K562 (cell line): ENCODE results near the gene HMGB1. TPM values are rescaled to one million over a fixed set of nuclear protein-coding genes. Genes with fewer than 3 reads are reported as not detected.

Experiments
- ATAC-seq: fragments of 200-7000 bp; cut with Tn5 transposase; 3 replicates; pipeline ENCODE4 v1.9.1; 2020; ENCODE audit warnings: moderate library complexity
- BruUV-seq: library from RNA; stranded (reverse); fragments of 400-500 nt; replicated peaks from 2 replicates; lab custom pipeline; 2021; lab: Mats Ljungman, UMichigan
- CTCF ChIA-PET: fragments of 300-600 bp; formaldehyde crosslinking; extraction: SDS; loops from one replicate; lab custom pipeline; 2021; ENCODE audit warnings: low intra/inter-chr PET ratio; lab: Yijun Ruan, JAX
- POLR2A ChIA-PET: fragments of 300-600, 350-650 bp; sonication (Branson Sonifier 250); formaldehyde crosslinking; extraction: SDS; loops from one replicate; lab custom pipeline; 2021; ENCODE audit warnings: antibody characterized with exemption, inconsistent platforms; lab: Yijun Ruan, JAX
- DNase-seq, 4 experiments: peaks; one replicate each; pipeline versions ENCODE4 v3.0.0 to v3.0.0-alpha.2; 2011 to 2018; ENCODE audit warnings: low spot score in 3 of 4, mixed read lengths in 3 of 4; ENCODE audit errors: extremely low read depth in 1 of 4
- FAIRE-seq: peaks from 2 replicates; lab custom pipeline; 2011; peaks lifted over from hg19 to GRCh38; lab: Jason Lieb, UNC
- H2AFZ ChIP-seq: 2 replicates; pipeline ENCODE4 v1.6.0; 2011; ENCODE audit warnings: low read depth, low read length, control low read depth, inconsistent platforms
- H3K27ac ChIP-seq: fragments of 200-600 bp; 3 replicates; pipeline ENCODE4 v1.8.0; 2011; ENCODE audit warnings: low read depth, mild to moderate bottlenecking, control low read depth, inconsistent platforms, low read length, moderate library complexity, mixed read lengths; ENCODE audit errors: extremely low read depth
- H3K27me3 ChIP-seq, 2 experiments: fragments of 300-600 bp in 1 of 2; 2 replicates in 1 of 2; 3 replicates in 1 of 2; pipeline versions ENCODE4 v1.6.0 to v1.8.0; 2011; ENCODE audit warnings: inconsistent platforms in 2 of 2, low read length in 2 of 2, mild to moderate bottlenecking in 1 of 2, mixed read lengths in 1 of 2, moderate library complexity in 1 of 2; ENCODE audit not compliant: control insufficient read depth in 2 of 2, insufficient read depth in 2 of 2
- H3K36me3 ChIP-seq: fragments of 300-600 bp; 3 replicates; pipeline ENCODE4 v1.8.0; 2011; ENCODE audit warnings: mild to moderate bottlenecking, low read length, inconsistent platforms; ENCODE audit not compliant: control insufficient read depth, insufficient read depth
- H3K4me1 ChIP-seq, 2 experiments: fragments of 200-600 bp in 1 of 2; replicated peaks in 1 of 2; 2 replicates in 1 of 2; 3 replicates in 1 of 2; pipeline versions ENCODE4 v1.5.1 to v1.8.0; 2011; ENCODE audit warnings: inconsistent platforms in 2 of 2, low read length in 2 of 2, mild to moderate bottlenecking in 1 of 2, mixed read lengths in 1 of 2, moderate library complexity in 1 of 2; ENCODE audit not compliant: control insufficient read depth in 2 of 2, insufficient read depth in 2 of 2
- H3K4me2 ChIP-seq: 2 replicates; pipeline ENCODE4 v1.6.1; 2011; ENCODE audit warnings: low read length, control low read depth, inconsistent platforms, mixed read lengths; ENCODE audit not compliant: insufficient read depth
- H3K4me3 ChIP-seq: fragments of 200-600 bp; sonication (generic), shearing (Covaris generic); 2 replicates; pipeline ENCODE4 v1.5.1; 2016; ENCODE audit warnings: control low read depth, inconsistent platforms
- H3K79me2 ChIP-seq: fragments of 200-600 bp; 3 replicates; pipeline ENCODE4 v1.8.0; 2011; ENCODE audit warnings: low read length, inconsistent platforms; ENCODE audit not compliant: control insufficient read depth, insufficient read depth
- H3K9ac ChIP-seq, 2 experiments: 2 replicates each; pipeline versions ENCODE4 v1.6.0 to v1.6.1; 2011; ENCODE audit warnings: low read depth in 2 of 2, low read length in 2 of 2, control low read depth in 1 of 2, inconsistent platforms in 1 of 2, mild to moderate bottlenecking in 1 of 2, mixed read lengths in 1 of 2; ENCODE audit not compliant: insufficient read depth in 1 of 2
- H3K9me1 ChIP-seq: one replicate; pipeline ENCODE4 v1.6.0; 2011; ENCODE audit warnings: inconsistent platforms, mild to moderate bottlenecking, low read length, moderate library complexity; ENCODE audit not compliant: control insufficient read depth, insufficient read depth
- H3K9me3 ChIP-seq: replicated peaks from 2 replicates; pipeline ENCODE4 v1.5.1; 2011; ENCODE audit warnings: low read depth, low read length, inconsistent platforms; ENCODE audit not compliant: control insufficient read depth, insufficient read depth
- H4K20me1 ChIP-seq: replicated peaks from 2 replicates; pipeline ENCODE4 v1.6.1; 2011; ENCODE audit warnings: low read length, inconsistent platforms, mixed read lengths; ENCODE audit not compliant: control insufficient read depth, insufficient read depth
- ARID3A ChIP-seq: IDR thresholded peaks from 2 replicates; pipeline ENCODE4 v1.6.1; 2012; ENCODE audit warnings: low read depth, low read length, improper control_type of control experiment, borderline replicate concordance
- CBX8 ChIP-seq: fragments of 200-600 bp; sonication (generic); IDR thresholded peaks from 2 replicates; pipeline ENCODE4 v1.6.1; 2012; ENCODE audit warnings: borderline replicate concordance, mixed run types, low read depth, mild to moderate bottlenecking, moderate library complexity, mixed read lengths, low read length, control low read depth, inconsistent platforms; ENCODE audit not compliant: poor library complexity, severe bottlenecking; ENCODE audit errors: extremely low read depth
- EGR1 ChIP-seq: fragments of 450-650 bp; conservative IDR thresholded peaks from 2 replicates; pipeline ENCODE4 v1.6.1; 2017; ENCODE audit warnings: mild to moderate bottlenecking
- LARP7 ChIP-seq: fragments of 450-650 bp; IDR thresholded peaks from 2 replicates; pipeline ENCODE4 v1.6.1; 2016
- PCBP2 ChIP-seq: fragments of 200-400 bp; formaldehyde crosslinking; IDR thresholded peaks from 2 replicates; pipeline ENCODE4 v1.6.1; 2018; ENCODE audit warnings: low read length, low read depth, mild to moderate bottlenecking, moderate library complexity; ENCODE audit not compliant: poor library complexity, severe bottlenecking
- TFE3 ChIP-seq: fragments of 450-650 bp; formaldehyde crosslinking; IDR thresholded peaks from 2 replicates; pipeline ENCODE4 v1.4.0; 2020; ENCODE audit warnings: mild to moderate bottlenecking, mixed read lengths
- THRA ChIP-seq: fragments of 450-650 bp; IDR thresholded peaks from 2 replicates; pipeline ENCODE4 v1.6.1; 2017; ENCODE audit warnings: mild to moderate bottlenecking, moderate library complexity
- ZNF217 ChIP-seq: sonication (generic); formaldehyde crosslinking; IDR thresholded peaks from 2 replicates; pipeline ENCODE4 v1.8.0; 2022; ENCODE audit warnings: mild to moderate bottlenecking, missing genetic modification reagents
- ZNF766 ChIP-seq: fragments of 200-800 bp; sonication (Bioruptor generic); conservative IDR thresholded peaks from 2 replicates; pipeline ENCODE4 v1.6.1; 2016; ENCODE audit warnings: missing genetic modification characterization, missing compliant biosample characterization
- WGBS: fragments of 100-300 bp; shearing (Covaris generic); methylation state at CpG from one replicate; pipeline ENCODE4 v1.1.6; 2016; ENCODE audit warnings: low coverage, mixed read lengths; ENCODE audit not compliant: insufficient coverage; ENCODE audit errors: missing lambda C conversion rate; 5-methylcytosine and 5-hydroxymethylcytosine counted together
- in situ Hi-C: fragments of 300-500 bp; cut with MboI; formaldehyde crosslinking; loops from 4 replicates; pipeline ENCODE4 v1.15.0; 2018; ENCODE audit warnings: inconsistent platforms, mixed read lengths
- intact Hi-C: fragments of 100-400 bp; cut with micrococcal nuclease; formaldehyde crosslinking; loops from 2 replicates; pipeline ENCODE4 v1.14.2; 2022
- polyA plus RNA-seq, 8 experiments: library from polyadenylated mRNA; depleted of rRNA in 4 of 8; stranded (reverse) in 5 of 8; unstranded in 3 of 8; fragments of >200 nt; fragmentation: Nextera tagmentation in 2 of 8; fragmentation: Illumina TruSeq in 1 of 8; extraction: Ambion mirVana in 2 of 8; extraction: Trizol in 1 of 8; gene quantifications; 2 replicates each; pipeline versions ENCODE4 v1.2.1 to v1.2.3, GENCODE V29; 2011 to 2014; ENCODE audit warnings: inconsistent platforms in 1 of 8, missing spikeins in 1 of 8
- total RNA-seq, 7 experiments: library from RNA; depleted of rRNA in 6 of 7; stranded (reverse); fragments of >200 nt in 6 of 7; fragmentation: Illumina TruSeq in 2 of 7; extraction: Trizol in 2 of 7; gene quantifications; 2 replicates each; pipeline versions ENCODE4 v1.2.1 to v1.2.3, GENCODE V29; 2011 to 2021; ENCODE audit warnings: low replicate concordance in 1 of 7

HMGB1 gene
- total and polyA plus RNA-seq, 9 of the 15 experiments (the other 6 are each of a cell fraction or from before 2014, with no cell fraction given), result 442 to 1,896 (median 933) TPM

GRCh38 chr13:30510811-30511371 is 45.2 kb upstream of the HMGB1 start:
- ChIA-PET POLR2A (interaction anchor here (0.6 kb wide), 1 partner anchor 318 kb away, joined by 3 read pairs; no protein-coding TSS in a partner anchor), CTCF (no interaction called here)
- FAIRE-seq (no peak), DNase-seq (no peak), ATAC-seq (no peak)
- H3K27ac ChIP-seq, result no peak overlapping the region
- peaks cover 4 to 28% of the 10 kb centered on the region in 2 experiments for H3K27me3 ChIP-seq
- H3K4me2 ChIP-seq, result no peak overlapping the region
- no peaks in the 10 kb centered on the region for H3K4me1 ChIP-seq
- no peak overlapping the region for H3K4me3 ChIP-seq
- H2AFZ ChIP-seq, result no peak overlapping the region
- H3K9me1 ChIP-seq, result no peaks in the 10 kb centered on the region
- WGBS, result 4% methylated on average over 4 of the region's 4 CpGs
- H3K9me3 ChIP-seq, result no peaks in the 10 kb centered on the region
- BruUV-seq, result no TSS peak
- no peaks in the 10 kb centered on the region for H3K79me2 ChIP-seq
- in situ Hi-C loops (no loop called here), intact Hi-C loops (no loop called here)
- H3K36me3 ChIP-seq, result no peaks in the 10 kb centered on the region
- no peak overlapping the region for H3K9ac ChIP-seq
- TF ChIP-seq ZNF766, result no peak
- no peaks in the 10 kb centered on the region for H4K20me1 ChIP-seq

- ChIA-PET CTCF (no interaction called here), POLR2A (interaction anchor here (0.6 kb wide), 1 partner anchor 317 kb away, joined by 3 read pairs; no protein-coding TSS in a partner anchor)
- no peaks in the 10 kb centered on the region for H3K9me3 ChIP-seq
- H3K9me1 ChIP-seq, result no peaks in the 10 kb centered on the region
- in situ Hi-C loops (no loop called here), intact Hi-C loops (no loop called here)
- peaks cover 4 to 30% of the 10 kb centered on the region in 2 experiments for H3K27me3 ChIP-seq
- no peak overlapping the region for H2AFZ ChIP-seq
- FAIRE-seq (no peak), ATAC-seq (no peak), DNase-seq (no peak)
- no peaks in the 10 kb centered on the region for H3K79me2 ChIP-seq
- TF ChIP-seq THRA, result no peak
- no peak for TF ChIP-seq CBX8
- no peak for TF ChIP-seq ARID3A
- TF ChIP-seq TFE3 (CRISPR knock-in tag), result no peak
- TF ChIP-seq PCBP2, result no peak
- no peak for TF ChIP-seq LARP7
- no peak for TF ChIP-seq ZNF217
- TF ChIP-seq EGR1, result no peak
- no peaks in the 10 kb centered on the region for H4K20me1 ChIP-seq
- H3K36me3 ChIP-seq, result no peaks in the 10 kb centered on the region
- H3K4me2 ChIP-seq, result no peak overlapping the region
- H3K4me3 ChIP-seq, result no peak overlapping the region
- no TSS peak for BruUV-seq
- H3K4me1 ChIP-seq, result no peaks in the 10 kb centered on the region
- no peak overlapping the region for H3K27ac ChIP-seq
- H3K9ac ChIP-seq, result no peak overlapping the region
- WGBS, result 0% methylated on average over 4 of the region's 4 CpGs
Measured at GRCh38 chr13:30510091-30510490, 44.4 kb upstream of the HMGB1 start.
